G401.6 (cell line): ENCODE results near the gene PANX1.

ENCODE experiments used
- FAIRE-seq: peaks from 2 replicates; lab custom pipeline; 2012; peaks lifted over from hg19 to GRCh38; lab: Jason Lieb, UNC

PANX1 gene

GRCh38 chr11:94129512-94130297 lies 1.1 kb downstream of the PANX1 start:
- FAIRE-seq: no peak

- FAIRE-seq: no peak
Measured at GRCh38 chr11:94130298-94131046, 1.8 kb downstream of the PANX1 start.

GRCh38 chr11:94131047-94131717 lies 2.5 kb downstream of the PANX1 start:
- FAIRE-seq: no peak

GRCh38 chr11:94131718-94132115 lies 3.1 kb downstream of the PANX1 start:
- FAIRE-seq: no peak

GRCh38 chr11:94132152-94132558 lies 3.5 kb downstream of the PANX1 start:
- FAIRE-seq: no peak

GRCh38 chr11:94132823-94133408 lies 4.3 kb downstream of the PANX1 start:
- FAIRE-seq: no peak

- FAIRE-seq: no peak
Measured at GRCh38 chr11:94133752-94134151, 5.1 kb downstream of the PANX1 start.

GRCh38 chr11:94134651-94135512 lies 6.2 kb downstream of the PANX1 start:
- FAIRE-seq: no peak

GRCh38 chr11:94139416-94139815 lies 10.8 kb downstream of the PANX1 start:
- no peak for FAIRE-seq

GRCh38 chr11:94140154-94140655 lies 11.6 kb downstream of the PANX1 start:
- no peak for FAIRE-seq

- FAIRE-seq: no peak
Measured at GRCh38 chr11:94141511-94142307, 13.1 kb downstream of the PANX1 start.

- FAIRE-seq: no peak
Measured at GRCh38 chr11:94142308-94143281, 14.0 kb downstream of the PANX1 start.

GRCh38 chr11:94144216-94144615 lies 15.6 kb downstream of the PANX1 start:
- FAIRE-seq: no peak

GRCh38 chr11:94144664-94145063 lies 16.0 kb downstream of the PANX1 start:
- FAIRE-seq: no peak

- FAIRE-seq: no peak
Measured at GRCh38 chr11:94145431-94145830, 16.8 kb downstream of the PANX1 start.

- no peak for FAIRE-seq
Measured at GRCh38 chr11:94145916-94146315, 17.3 kb downstream of the PANX1 start.

GRCh38 chr11:94147433-94147845 lies 18.8 kb downstream of the PANX1 start:
- no peak for FAIRE-seq

- FAIRE-seq: no peak
Measured at GRCh38 chr11:94148189-94148588, 19.5 kb downstream of the PANX1 start.

GRCh38 chr11:94149431-94150017 lies 20.9 kb downstream of the PANX1 start:
- FAIRE-seq: no peak
